ENCODE results near the gene RNF123.

RNF123 gene

GRCh38 chr3:49769286-49769915, 80.0 kb downstream of the RNF123 start:
- TF ChIP-seq CREB5 (CRISPR knock-in tag; IDR thresholded peaks at IDR 0.05; ENCODE audit: low read depth) (no peak), CSDC2 (CRISPR knock-in tag; IDR thresholded peaks at IDR 0.05) (no peak), PATZ1 (CRISPR knock-in tag; IDR thresholded peaks at IDR 0.05; ENCODE audit: borderline replicate concordance) (no peak), PPARA (CRISPR knock-in tag; IDR thresholded peaks at IDR 0.05; ENCODE audit: borderline replicate concordance) (no peak), BACH2 (CRISPR knock-in tag; IDR thresholded peaks at IDR 0.05; ENCODE audit: borderline replicate concordance) (no peak)
- ATAC-seq: peak; percentile 45; the same call in 2 of the 3 replicates

- TF ChIP-seq PATZ1 (CRISPR knock-in tag; IDR thresholded peaks at IDR 0.05; ENCODE audit: borderline replicate concordance) (no peak), CSDC2 (CRISPR knock-in tag; IDR thresholded peaks at IDR 0.05) (no peak), CREB5 (CRISPR knock-in tag; IDR thresholded peaks at IDR 0.05; ENCODE audit: low read depth) (no peak), SNAI2 (CRISPR knock-in tag; IDR thresholded peaks at IDR 0.05) (no peak), ZNF8 (CRISPR knock-in tag; IDR thresholded peaks at IDR 0.05) (no peak), PPARA (CRISPR knock-in tag; IDR thresholded peaks at IDR 0.05; ENCODE audit: borderline replicate concordance) (no peak), BACH2 (CRISPR knock-in tag; IDR thresholded peaks at IDR 0.05; ENCODE audit: borderline replicate concordance) (no peak), ARNTL (CRISPR knock-in tag; IDR thresholded peaks at IDR 0.05; ENCODE audit: borderline replicate concordance, low read depth) (no peak), ZNF70 (CRISPR knock-in tag; IDR thresholded peaks at IDR 0.05) (no peak)
- ATAC-seq: no peak
Measured at GRCh38 chr3:49769926-49770325, 80.6 kb downstream of the RNF123 start.
